ENCODE measurements around the gene CNN2. TPM values are rescaled to one million over a fixed set of nuclear protein-coding genes. Genes with fewer than 3 reads are reported as not detected.
A peak's percentile ranks its signal among the peaks of the same experiment; 100 is the strongest.

Gene CNN2
- total and polyA plus RNA-seq, 12 donors, result 6.9 to 64.9 (median 42.7) TPM

- intact Hi-C loops (cut with DNase I), result no loop called here
- DNase-seq, result no peak
- Histone ChIP-seq H3K27ac (peak overlapping the region in 1 of 5 donors; percentile 90), H3K36me3 (replicated peaks in 1 of 2) (peaks cover 0 to 9% of the 10 kb centered on the region in 2 donors), H3K27me3 (no peaks in the 10 kb centered on the region), H3K4me1 (replicated peaks in 1 of 2) (peaks cover 27 to 51% of the 10 kb centered on the region in 2 donors), H3K9me3 (replicated peaks in 1 of 3) (no peaks in the 10 kb centered on the region), H3K4me3 (no peak overlapping the region)
- 65 to 75% (median 72%) methylated on average over 5 of the region's 5 CpGs for WGBS, 4 donors
- TF ChIP-seq CTCF (IDR thresholded peaks at IDR 0.05) (no peak), POLR2A (IDR thresholded peaks at IDR 0.05) (no peak)
These were observed 8.0 kb upstream of the CNN2 start for GRCh38 chr19:1018393-1018792.

- intact Hi-C loops (cut with DNase I), result no loop called here
- H3K4me3 ChIP-seq, result peak overlapping the region in 1 of 4 donors; percentile 99
- TF ChIP-seq POLR2A (IDR thresholded peaks at IDR 0.05) (no peak), CTCF (IDR thresholded peaks at IDR 0.05) (no peak)
- peaks cover 27 to 51% of the 10 kb centered on the region in 2 donors for H3K4me1 ChIP-seq (replicated peaks in 1 of 2)
- peak overlapping the region in 1 of 5 donors; percentile 90 for H3K27ac ChIP-seq
- H3K36me3 ChIP-seq (replicated peaks in 1 of 2), result peaks cover 0 to 2% of the 10 kb centered on the region in 2 donors
- H3K9me3 ChIP-seq (replicated peaks in 1 of 3), result no peaks in the 10 kb centered on the region
- WGBS, 4 donors, result 43 to 48% (median 44%) methylated on average over 6 to 17 of the region's 17 CpGs
- no peaks in the 10 kb centered on the region for H3K27me3 ChIP-seq
- DNase-seq, result no peak
These were observed 7.3 kb upstream of the CNN2 start for GRCh38 chr19:1018932-1019615.

GRCh38 chr19:1019616-1019961 is 6.8 kb upstream of the CNN2 start:
- H3K4me1 ChIP-seq (replicated peaks in 1 of 2), result peaks cover 27 to 51% of the 10 kb centered on the region in 2 donors
- 47 to 60% (median 56%) methylated on average over 4 to 18 of the region's 18 CpGs; no CpG with 5 or more reads in 1 of the 4 donors for WGBS, 4 donors
- H3K27ac ChIP-seq, result peak overlapping the region in 2 of 5 donors; percentile 90 to 99

More at GRCh38 chr19:1019616-1019961, 6.8 kb upstream of the CNN2 start:
- TF ChIP-seq CTCF (IDR thresholded peaks at IDR 0.05), result no peak
- no peak for TF ChIP-seq POLR2A (IDR thresholded peaks at IDR 0.05)
- H3K36me3 ChIP-seq (replicated peaks in 1 of 2), result no peaks in the 10 kb centered on the region
- no peaks in the 10 kb centered on the region for H3K9me3 ChIP-seq (replicated peaks in 1 of 3)
- peak overlapping the region in 3 of 4 donors; percentile 62 to 99 (median 90) for H3K4me3 ChIP-seq
- no peaks in the 10 kb centered on the region for H3K27me3 ChIP-seq
- intact Hi-C loops (cut with DNase I), result no loop called here
- no peak for DNase-seq
